ENCODE measurements around the gene DUSP6. TPM values are rescaled to one million over a fixed set of nuclear protein-coding genes. Genes with fewer than 3 reads are reported as not detected.

Gene DUSP6
- total and polyA plus RNA-seq, 2 of the 8 experiments (the other 6 are each of a cell fraction or from before 2014, with no cell fraction given), result 99.3 to 179 TPM

DNA sequence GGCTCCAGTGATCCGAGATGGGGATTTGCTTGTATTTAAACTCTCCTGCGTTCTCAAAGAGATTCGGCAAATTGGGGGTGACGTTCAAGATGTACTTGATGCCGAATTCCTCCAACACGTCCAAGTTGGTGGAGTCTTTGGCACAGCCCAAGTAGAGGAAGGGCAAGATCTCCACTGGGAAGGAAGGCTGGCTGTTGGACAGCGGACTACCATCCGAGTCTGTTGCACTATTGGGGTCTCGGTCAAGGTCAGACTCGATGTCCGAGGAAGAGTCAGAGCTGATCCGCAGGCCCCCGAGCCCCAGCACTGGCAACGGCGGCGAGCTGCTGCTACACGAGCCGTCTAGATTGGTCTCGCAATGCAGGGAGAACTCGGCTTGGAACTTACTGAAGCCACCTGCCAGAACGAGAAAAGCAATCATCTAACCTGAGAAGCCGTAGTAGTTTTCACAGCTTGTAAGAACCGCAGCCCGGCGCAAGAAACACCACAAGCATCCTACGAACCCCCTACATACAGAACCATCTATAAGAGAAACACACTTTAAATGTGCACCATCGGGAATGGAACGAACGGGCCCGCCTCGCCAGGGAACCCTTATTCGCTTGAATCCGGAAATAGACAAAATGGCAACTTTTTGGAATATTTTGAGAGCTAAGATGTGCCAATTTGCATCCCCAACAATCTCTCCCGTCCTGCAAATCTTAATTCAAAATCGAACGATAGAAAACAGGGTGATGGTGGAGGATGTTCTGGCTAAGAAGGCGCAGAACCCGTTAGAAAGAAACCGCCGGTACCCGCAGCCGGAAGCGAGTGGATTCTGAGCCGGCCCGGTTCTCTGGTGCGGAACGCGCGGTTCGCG lies 1.4 kb downstream of the DUSP6 start (continued):
- TF ChIP-seq YY1 (IDR thresholded peaks at IDR 0.05; ENCODE audit: low read depth, low read length), result no peak
- TF ChIP-seq, protein P1, sequence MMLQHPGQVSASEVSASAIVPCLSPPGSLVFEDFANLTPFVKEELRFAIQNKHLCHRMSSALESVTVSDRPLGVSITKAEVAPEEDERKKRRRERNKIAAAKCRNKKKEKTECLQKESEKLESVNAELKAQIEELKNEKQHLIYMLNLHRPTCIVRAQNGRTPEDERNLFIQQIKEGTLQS (IDR thresholded peaks at IDR 0.05; ENCODE audit: insufficient read depth, low read depth, low read length), result no peak
- TF ChIP-seq RNF2 (IDR thresholded peaks at IDR 0.05; ENCODE audit: borderline replicate concordance, low read depth, low read length, missing control alignments, poor library complexity, severe bottlenecking), result peak; percentile 77
- TF ChIP-seq BRCA1 (IDR thresholded peaks at IDR 0.05; ENCODE audit: low read depth, low read length), result no peak
- TF ChIP-seq EP300 (IDR thresholded peaks at IDR 0.05; ENCODE audit: borderline replicate concordance in 1 of 2, low read depth in 2 of 2, low read length in 2 of 2), result no peak
- no peak for TF ChIP-seq TCF12 (IDR thresholded peaks at IDR 0.05; ENCODE audit: low read depth, low read length)
- no peak for TF ChIP-seq JUND (IDR thresholded peaks at IDR 0.05; ENCODE audit: low read length)
- peak in 1 of 2 experiments; percentile 48; a peak in 1 of 4 replicates for TF ChIP-seq SIN3A (conservative IDR thresholded peaks at IDR 0.05 in 1 of 2, IDR thresholded peaks at IDR 0.05 in 1 of 2; ENCODE audit: low read depth in 1 of 2, low read length in 2 of 2)
- TF ChIP-seq, protein P2, sequence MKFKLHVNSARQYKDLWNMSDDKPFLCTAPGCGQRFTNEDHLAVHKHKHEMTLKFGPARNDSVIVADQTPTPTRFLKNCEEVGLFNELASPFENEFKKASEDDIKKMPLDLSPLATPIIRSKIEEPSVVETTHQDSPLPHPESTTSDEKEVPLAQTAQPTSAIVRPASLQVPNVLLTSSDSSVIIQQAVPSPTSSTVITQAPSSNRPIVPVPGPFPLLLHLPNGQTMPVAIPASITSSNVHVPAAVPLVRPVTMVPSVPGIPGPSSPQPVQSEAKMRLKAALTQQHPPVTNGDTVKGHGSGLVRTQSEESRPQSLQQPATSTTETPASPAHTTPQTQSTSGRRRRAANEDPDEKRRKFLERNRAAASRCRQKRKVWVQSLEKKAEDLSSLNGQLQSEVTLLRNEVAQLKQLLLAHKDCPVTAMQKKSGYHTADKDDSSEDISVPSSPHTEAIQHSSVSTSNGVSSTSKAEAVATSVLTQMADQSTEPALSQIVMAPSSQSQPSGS (IDR thresholded peaks at IDR 0.05; ENCODE audit: low read length), result no peak
- no peak for TF ChIP-seq SP4 (IDR thresholded peaks at IDR 0.05; ENCODE audit: low read length)
- no peak for TF ChIP-seq HDAC2 (IDR thresholded peaks at IDR 0.05; ENCODE audit: borderline replicate concordance in 1 of 2, low read depth in 2 of 2, low read length in 2 of 2)
- TF ChIP-seq SIX5 (IDR thresholded peaks at IDR 0.05; ENCODE audit: low read depth, low read length), result no peak
- TF ChIP-seq RAD21 (IDR thresholded peaks at IDR 0.05 in 1 of 2, conservative IDR thresholded peaks at IDR 0.05 in 1 of 2; ENCODE audit: low read depth in 2 of 2, low read length in 2 of 2), result no peak
- TF ChIP-seq KDM1A (IDR thresholded peaks at IDR 0.05; ENCODE audit: borderline replicate concordance, low read length), result no peak
- no peak for TF ChIP-seq MAFK (IDR thresholded peaks at IDR 0.05; ENCODE audit: low read depth, low read length)
- no peak for TF ChIP-seq BACH1 (IDR thresholded peaks at IDR 0.05; ENCODE audit: low read length)
